NOMO-1 treated with dmso at 0.1 percent for 144 hours (cell line): ENCODE measurements around the gene FOXL2NB.
"Not testable (repeated sequence)": the region's sequence is repeated elsewhere in the genome, so short reads cannot be mapped to it uniquely, and the experiment has no call there.

ENCODE experiments used
- DNase-seq: peaks from one replicate; lab custom pipeline; 2025; ENCODE audit not compliant: unreplicated experiment; lab: John Stamatoyannopoulos, UW

The FOXL2NB gene

DNA sequence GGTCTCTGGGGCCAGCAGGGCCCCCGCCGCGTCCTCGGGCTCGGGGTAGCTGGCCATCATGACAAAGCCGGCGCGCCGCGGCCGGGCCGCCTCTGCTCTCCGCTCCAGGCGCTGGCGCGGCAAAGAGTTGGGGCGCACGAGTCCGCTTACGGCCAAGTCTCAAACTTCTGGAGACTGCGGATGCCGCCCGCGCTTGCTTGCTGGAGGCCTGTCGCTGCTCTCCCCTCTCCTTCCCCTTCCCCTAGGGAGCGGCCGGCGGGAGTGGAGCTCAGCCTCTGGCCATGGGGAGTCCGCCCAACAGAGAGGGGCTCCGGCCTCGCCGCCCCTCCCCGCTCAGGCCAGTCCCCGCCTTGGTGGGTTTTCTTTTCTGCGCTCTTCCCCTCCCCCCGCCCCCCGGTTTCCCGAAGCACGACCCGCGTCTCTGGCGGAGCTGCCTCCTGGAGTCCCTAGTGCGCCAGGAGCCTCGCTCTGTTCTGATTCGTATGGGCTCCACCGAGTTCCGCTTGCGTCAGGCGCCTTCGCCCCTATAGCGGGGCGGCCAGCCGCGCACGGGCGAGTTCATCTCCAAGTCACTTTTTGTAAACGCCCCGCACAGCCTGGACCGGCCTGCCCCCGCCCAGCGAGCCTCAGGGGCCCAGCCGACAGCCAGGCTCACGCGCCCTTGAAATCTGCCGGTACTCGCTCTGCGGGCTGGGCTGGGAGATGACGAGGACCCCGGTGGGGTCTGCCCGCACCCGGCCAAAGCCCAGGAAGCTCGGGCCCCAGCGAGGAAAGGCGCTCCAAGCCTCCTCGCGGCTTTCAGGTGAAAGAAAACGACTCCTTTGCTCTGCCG is at the start of gene FOXL2NB, which contains the start of gene FOXL2:
Gene FOXL2NB (plus strand): TSS at position 555 of the 832 bp plus-strand sequence. CDS start 148 bp downstream, at position 703.
Gene FOXL2 (minus strand): TSS at position 475 of the 832 bp plus-strand sequence. CDS start 415 bp downstream, at position 60.
- DNase-seq: no peak

DNA sequence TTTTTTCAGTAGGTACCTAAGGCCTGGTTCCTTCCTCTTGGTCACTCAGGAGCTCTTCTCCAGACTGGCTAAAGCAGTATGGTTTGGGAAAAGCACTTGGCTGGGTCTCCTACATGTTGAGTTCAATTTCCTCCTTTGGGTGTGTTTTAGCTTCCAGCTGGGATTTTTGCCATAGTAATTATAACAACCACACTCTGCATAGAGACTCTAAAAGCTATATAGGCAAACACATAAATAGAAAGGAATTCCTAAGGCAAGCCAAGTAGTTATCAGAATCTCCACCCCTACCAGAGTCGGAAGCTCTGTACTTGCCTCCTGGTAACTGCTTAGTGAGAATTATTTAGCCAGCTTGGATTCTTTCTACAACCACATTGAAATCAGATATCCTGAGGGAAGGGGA is 48.7 kb upstream of the FOXL2NB start:
- no peak for DNase-seq

DNA sequence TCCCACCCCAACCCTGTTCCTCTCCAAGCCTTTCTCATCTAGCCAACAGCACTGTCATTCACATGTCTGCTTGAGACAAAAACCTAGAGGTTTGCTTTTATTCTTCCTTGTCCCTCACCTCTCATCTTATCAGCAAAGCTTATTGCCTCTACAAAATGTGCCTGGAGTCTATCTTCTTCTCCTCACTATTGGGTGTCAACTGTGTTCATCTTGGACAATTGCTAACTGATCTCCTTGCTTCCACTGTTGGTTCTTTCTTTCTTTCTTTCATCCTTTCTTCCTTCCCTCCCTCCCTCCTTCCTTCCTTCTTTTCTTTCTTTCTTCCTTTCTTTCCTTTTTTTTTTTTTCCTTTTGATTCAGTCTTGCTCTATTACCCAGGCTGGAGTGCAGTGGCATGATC is 48.3 kb upstream of the FOXL2NB start:
- no peak for DNase-seq

- DNase-seq: no peak
These were observed 47.5 kb upstream of the FOXL2NB start for GRCh38 chr3:138899351-138899991.

- DNase-seq: no peak
These were observed 45.5 kb upstream of the FOXL2NB start for GRCh38 chr3:138901567-138901966.

DNA sequence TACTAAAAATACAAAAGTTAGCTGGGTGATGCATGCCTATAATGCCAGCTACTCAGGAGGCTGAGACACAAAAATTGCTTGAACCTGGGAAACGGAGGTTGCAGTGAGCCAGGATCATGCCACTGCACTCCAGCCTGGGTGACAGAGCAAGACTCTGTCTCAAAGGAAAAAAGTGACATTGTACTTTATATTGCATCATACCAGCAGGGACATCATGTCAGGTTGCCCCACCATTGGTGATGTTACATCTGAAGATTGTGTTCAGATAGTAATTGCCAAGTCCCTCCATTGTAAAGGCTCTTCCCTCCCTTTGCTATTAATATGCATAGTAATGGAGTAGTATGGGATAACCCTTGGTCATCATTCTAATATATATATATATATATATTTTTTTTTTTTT is 44.8 kb upstream of the FOXL2NB start:
- no peak for DNase-seq

DNA sequence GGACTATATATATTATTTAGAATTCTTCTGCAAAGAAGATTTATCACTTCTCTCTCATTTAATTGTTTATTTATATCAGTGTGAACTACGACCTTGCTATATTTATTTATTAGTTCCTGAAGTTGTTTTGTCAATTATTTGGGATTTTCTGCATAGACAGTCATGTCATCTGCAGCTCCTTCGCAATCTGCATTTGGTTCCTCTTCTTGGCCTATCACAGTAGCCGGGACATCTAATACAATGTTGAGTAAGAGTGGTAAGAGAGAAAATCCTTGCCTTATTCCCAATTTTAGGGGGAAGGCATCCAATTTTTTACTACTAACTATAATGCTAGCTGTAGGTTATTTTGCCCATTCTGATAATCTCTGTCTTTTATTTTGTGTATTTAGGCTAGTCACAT is 39.5 kb upstream of the FOXL2NB start:
- peak; percentile 33 for DNase-seq

DNA sequence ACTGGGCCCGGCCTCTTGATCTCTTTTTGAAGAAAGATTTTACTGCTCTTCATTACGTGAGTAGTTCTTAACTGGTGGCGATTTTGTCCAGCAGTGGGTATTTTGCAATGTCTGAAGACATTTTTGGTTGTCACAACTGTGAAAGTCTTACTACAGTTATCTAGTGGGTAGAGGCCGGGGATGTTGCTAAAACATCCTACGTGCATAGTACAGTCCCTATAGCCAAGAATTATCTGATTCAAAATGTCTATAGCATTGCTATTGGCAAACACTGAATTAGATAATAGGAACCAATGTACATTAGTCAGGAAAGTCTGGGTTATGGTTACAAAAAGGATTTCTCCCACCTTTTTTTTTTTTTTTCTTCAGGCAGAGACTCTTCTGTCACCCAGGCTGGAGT is 38.2 kb upstream of the FOXL2NB start:
- peak; percentile 31 for DNase-seq

DNA sequence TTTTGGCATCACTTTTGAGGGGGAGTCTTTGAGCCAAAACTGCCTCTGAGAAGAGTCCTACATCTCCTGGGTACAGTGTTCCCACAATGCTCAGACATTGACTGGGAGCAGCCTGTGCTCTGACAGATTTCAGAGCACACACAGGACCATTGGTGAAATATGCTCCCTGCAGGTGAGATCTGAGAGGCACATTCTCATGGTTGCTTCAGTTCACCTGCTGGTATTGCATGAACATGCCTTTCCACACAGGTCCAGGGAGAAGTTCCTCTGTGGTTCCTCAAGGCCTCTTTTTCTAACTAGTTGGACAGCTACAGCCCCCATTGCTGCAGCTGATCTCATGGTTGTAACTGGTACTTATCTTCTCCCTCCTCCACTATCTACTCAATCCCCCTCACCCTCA is 37.1 kb upstream of the FOXL2NB start:
- no peak for DNase-seq

DNA sequence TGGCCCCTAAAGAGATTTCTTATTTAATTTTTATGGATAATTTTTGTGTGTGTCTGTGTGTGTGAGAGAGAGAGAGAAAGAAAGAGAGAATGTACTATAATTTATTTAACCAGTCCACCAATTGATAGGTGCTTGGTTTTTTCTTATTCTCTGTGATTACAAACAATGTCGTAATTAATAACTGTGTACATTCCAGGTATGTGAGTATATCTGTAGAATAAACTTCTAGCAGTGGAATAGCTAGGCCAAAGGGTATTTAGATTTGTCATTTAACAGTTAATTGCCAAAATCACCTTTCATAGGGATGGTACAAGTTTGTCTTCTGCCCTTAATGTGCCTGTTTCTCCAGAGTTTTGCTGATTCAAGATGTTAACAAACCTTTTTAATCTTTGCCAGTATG is 35.4 kb upstream of the FOXL2NB start:
- no peak for DNase-seq

- no peak for DNase-seq
These were observed 34.8 kb upstream of the FOXL2NB start for GRCh38 chr3:138912237-138912636.

- no peak for DNase-seq
These were observed 33.3 kb upstream of the FOXL2NB start for GRCh38 chr3:138913766-138914165.

DNA sequence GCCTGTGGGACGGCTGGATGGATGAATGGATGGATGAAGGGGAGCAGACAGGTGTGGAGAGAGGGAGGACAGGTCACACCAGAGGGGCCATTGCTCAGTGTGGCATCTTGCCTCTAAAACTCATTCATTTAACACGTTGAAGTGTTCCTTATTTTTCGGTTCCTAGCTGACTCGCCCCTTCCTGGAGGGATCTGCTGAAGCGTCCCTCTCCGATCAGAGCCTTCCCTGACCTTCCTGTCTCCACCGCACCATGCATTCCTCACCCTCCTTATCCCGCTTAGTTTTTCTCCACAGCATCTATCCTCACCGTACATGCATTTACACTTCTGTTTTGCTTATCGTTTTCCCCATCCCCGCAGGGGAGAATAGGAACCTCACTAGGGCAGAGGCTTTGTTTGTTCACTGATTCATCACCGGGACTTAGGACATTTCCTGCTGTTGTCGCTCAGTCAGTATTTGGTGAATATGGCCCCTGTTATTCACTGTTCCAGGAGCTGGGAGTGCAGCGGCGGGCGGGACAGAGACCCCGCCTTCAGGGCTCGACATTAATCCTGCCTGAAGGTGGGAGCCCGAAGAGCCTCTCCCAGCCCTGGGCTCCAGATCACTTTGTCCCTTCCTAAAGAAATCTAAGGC is 32.0 kb upstream of the FOXL2NB start:
- DNase-seq: peak; percentile 89

GRCh38 chr3:138915503-138916498 is 31.2 kb upstream of the FOXL2NB start:
- DNase-seq: peak; percentile 95

DNA sequence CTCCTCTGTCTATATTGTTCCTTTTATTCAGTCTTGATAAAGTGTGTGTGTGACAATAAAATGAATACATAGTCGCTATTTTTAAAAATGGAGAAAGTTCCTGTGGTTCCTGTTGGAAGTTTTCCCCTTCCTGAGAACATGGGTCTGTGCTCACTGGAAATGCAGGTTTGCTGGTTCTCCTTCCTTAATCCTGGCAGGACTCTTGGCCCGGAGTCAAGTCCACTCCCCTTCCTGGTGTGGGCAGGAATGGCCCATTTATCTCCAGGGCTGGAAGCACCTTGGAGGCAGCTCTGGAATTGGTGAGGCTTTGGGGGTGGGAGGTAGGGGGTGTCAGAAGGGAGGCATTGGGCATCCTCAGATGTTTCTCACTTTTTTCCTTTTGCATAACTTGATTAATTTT is 30.2 kb upstream of the FOXL2NB start:
- no peak for DNase-seq

DNA sequence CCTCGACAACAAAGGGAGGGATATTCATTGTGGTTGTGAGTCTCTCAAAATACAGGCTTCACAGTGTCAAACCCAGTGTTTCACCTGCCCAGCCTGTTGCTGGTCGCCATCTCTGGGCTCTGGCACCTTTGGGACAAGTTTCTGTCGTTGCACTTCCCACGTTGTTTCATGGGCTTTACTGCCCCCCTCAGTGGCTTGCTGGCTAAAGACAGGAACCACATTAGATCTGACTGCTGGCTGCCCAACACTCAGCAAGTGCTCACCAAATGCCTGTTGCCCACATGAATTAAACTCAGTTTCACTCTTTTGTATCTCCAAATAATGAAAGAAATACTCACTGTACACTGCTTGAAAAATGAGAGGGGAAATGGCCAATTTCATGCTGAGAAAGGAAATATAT is 27.7 kb upstream of the FOXL2NB start:
- DNase-seq: no peak

DNA sequence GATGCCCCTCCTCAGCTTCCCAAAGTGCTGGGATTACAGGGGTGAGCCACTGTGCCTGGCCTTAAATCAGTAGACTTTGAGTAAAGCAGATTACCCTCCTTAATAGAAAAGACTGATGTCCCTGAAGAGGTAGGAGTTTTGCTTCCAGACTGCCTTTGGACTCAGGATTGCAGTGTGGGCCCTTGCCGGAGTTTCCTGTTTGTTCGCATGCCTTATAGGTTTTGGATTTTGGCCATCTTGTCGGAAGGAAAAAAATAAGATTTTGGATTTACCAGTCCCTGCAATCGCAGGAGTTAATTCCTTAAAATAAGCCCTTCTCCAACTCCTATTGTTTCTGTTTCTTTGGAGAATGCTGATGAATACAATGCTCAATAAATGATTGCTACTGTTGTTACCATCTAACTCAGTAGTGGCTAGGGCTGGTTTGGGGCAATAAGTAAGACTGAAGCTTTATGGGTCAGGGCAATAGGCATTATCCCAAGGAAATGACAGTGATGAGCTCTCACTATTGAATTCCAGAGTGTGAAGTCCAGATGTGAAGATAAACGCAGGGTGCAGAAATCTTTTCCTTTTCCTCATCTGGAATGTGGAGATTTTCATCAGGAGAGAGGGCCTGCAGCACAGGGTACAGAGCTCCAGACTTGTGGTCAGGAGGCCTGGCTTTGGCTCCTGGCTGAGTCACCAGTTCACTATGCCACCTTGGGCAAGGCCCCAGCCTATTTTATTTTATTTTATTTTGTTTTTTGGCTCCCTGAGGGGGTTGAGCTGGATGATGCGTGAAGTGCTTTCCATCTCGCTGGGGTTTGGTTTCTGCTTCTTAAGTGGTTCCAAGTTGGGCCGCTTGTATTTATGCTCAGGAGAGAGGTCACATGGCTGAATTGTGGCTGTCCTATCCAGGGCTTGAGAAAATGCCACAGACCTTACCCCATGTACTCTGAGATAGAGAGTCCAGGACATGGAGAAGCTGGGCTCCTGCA is 25.4 kb upstream of the FOXL2NB start:
- DNase-seq: no peak

DNA sequence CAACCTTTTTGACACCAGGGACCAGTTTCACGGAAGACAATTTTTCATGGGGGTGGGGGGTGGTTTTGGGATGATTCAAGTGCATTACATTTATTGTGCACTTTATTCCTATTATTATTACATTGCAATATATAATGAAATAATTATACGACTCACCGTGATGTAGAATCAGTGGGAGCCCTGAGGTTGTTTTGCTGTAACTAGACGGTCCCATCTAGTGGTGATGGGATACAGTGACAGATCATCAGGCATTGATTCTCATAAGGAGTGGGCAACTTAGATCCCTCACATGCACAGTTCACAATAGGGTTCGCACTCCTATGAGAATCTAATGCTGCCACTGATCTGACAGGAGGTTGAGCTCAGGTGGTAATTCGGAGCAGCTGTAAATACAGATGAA is 24.6 kb upstream of the FOXL2NB start:
- not testable (repeated sequence) for DNase-seq

DNA sequence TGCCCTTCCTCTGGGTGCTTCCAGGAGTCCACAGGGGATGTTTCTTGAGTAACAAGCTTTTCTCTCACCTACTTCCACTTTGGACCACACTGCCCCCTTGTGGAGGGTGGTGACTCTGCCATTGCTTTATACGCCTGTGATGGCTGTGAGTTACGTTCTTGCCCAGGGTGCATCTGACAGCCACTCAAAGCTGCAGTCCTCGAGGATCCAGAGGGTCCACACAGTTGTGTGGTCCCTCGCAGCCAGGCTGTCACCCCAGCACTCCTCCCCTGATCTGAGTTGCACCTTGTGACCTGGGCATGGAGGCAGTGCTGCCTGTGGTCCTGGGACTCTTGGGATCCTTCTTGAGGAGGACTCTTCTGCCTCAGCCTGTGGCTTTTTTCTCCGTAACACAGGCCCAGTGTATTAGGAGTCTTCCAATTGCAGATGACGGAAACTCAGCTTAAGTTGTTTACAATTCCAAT is 23.5 kb upstream of the FOXL2NB start:
- DNase-seq: peak; percentile 76
